Measurements from ENCODE around the gene ZDHHC20. TPM values are rescaled to one million over a fixed set of nuclear protein-coding genes. Genes with fewer than 3 reads are reported as not detected.

The ZDHHC20 gene
- total RNA-seq, 1 donor from 2014 or later, result 175 TPM

DNA sequence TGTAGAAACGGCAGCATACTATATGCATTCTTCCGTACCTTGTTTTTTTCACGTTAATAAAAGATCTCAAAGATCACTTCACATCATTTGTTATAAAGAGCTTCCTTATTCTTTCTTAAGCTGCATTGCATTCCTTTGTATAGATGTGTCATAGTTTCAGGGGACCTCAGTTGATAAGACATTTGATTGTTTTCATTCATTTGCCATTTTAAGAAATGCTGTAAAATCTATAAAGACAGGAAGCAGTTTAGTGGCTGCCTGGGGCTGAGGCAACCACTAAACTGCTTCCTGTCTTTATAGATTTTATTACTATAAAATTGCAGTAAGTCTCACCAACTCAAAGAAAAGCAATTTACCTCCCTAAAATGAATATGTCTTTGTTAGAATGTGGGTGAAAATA lies 59.4 kb downstream of the ZDHHC20 start:
- H3K4me3 ChIP-seq, result no peak overlapping the region
- TF ChIP-seq CTCF (IDR thresholded peaks at IDR 0.05), result no peak
- no peak for TF ChIP-seq EZH2phosphoT487 (IDR thresholded peaks at IDR 0.05)
- TF ChIP-seq EZH2 (IDR thresholded peaks at IDR 0.05), result no peak
- DNase-seq (ENCODE audit: low spot score), result no peak
- no peak overlapping the region for H3K9ac ChIP-seq
- no peaks in the 10 kb centered on the region for H3K27me3 ChIP-seq
- Mint-ChIP-seq H3K27me3 (ENCODE audit: insufficient read depth, low read depth) (peaks cover 2% of the 10 kb centered on the region), H3K27ac (no peak overlapping the region), H3K36me3 (peaks cover 19% of the 10 kb centered on the region), H3K4me3 (no peak overlapping the region), H3K4me1 (no peaks in the 10 kb centered on the region), H3K9me3 (no peaks in the 10 kb centered on the region)
- no peaks in the 10 kb centered on the region for H3K79me2 ChIP-seq (ENCODE audit: low read depth)
- H3K4me2 ChIP-seq, result no peak overlapping the region
- peaks cover 5% of the 10 kb centered on the region for H3K36me3 ChIP-seq
- no peaks in the 10 kb centered on the region for H4K20me1 ChIP-seq (ENCODE audit: low read depth)
- H3K27ac ChIP-seq, result no peak overlapping the region
- H3K9me3 ChIP-seq (ENCODE audit: low read depth), result no peaks in the 10 kb centered on the region
- H2AFZ ChIP-seq (replicated peaks), result no peak overlapping the region
- H3K4me1 ChIP-seq, result no peaks in the 10 kb centered on the region
- H3F3A ChIP-seq (ENCODE audit: low read depth), result no peaks in the 10 kb centered on the region

GRCh38 chr13:21395953-21396352 lies 63.1 kb downstream of the ZDHHC20 start:
- H4K20me1 ChIP-seq (ENCODE audit: low read depth), result no peaks in the 10 kb centered on the region
- H3K4me3 ChIP-seq, result no peak overlapping the region
- no peaks in the 10 kb centered on the region for H3K27me3 ChIP-seq
- H3K79me2 ChIP-seq (ENCODE audit: low read depth), result no peaks in the 10 kb centered on the region
- Mint-ChIP-seq H3K9me3 (no peaks in the 10 kb centered on the region), H3K4me1 (no peaks in the 10 kb centered on the region), H3K36me3 (peaks cover 13% of the 10 kb centered on the region), H3K4me3 (no peak overlapping the region), H3K27ac (no peak overlapping the region), H3K27me3 (ENCODE audit: insufficient read depth, low read depth) (peaks cover 2% of the 10 kb centered on the region)
- H3K9ac ChIP-seq, result no peak overlapping the region
- no peaks in the 10 kb centered on the region for H3F3A ChIP-seq (ENCODE audit: low read depth)
- H3K36me3 ChIP-seq, result no peaks in the 10 kb centered on the region
- H3K4me1 ChIP-seq, result no peaks in the 10 kb centered on the region
- H3K27ac ChIP-seq, result no peak overlapping the region
- H2AFZ ChIP-seq (replicated peaks), result no peak overlapping the region
- no peaks in the 10 kb centered on the region for H3K9me3 ChIP-seq (ENCODE audit: low read depth)
- H3K4me2 ChIP-seq, result no peak overlapping the region
- no peak for TF ChIP-seq EZH2 (IDR thresholded peaks at IDR 0.05)
- no peak for TF ChIP-seq CTCF (IDR thresholded peaks at IDR 0.05)
- TF ChIP-seq EZH2phosphoT487 (IDR thresholded peaks at IDR 0.05), result no peak
- no peak for DNase-seq (ENCODE audit: low spot score)

GRCh38 chr13:21389124-21389523 lies 70.0 kb downstream of the ZDHHC20 start:
- no peaks in the 10 kb centered on the region for H3K79me2 ChIP-seq (ENCODE audit: low read depth)
- H3F3A ChIP-seq (ENCODE audit: low read depth), result no peaks in the 10 kb centered on the region
- no peak overlapping the region for H3K4me3 ChIP-seq
- H4K20me1 ChIP-seq (ENCODE audit: low read depth), result no peaks in the 10 kb centered on the region
- Mint-ChIP-seq H3K36me3 (peaks cover 31% of the 10 kb centered on the region), H3K4me3 (no peak overlapping the region), H3K27ac (no peak overlapping the region), H3K27me3 (ENCODE audit: insufficient read depth, low read depth) (peaks cover 2% of the 10 kb centered on the region), H3K4me1 (no peaks in the 10 kb centered on the region), H3K9me3 (peaks cover 10% of the 10 kb centered on the region)
- TF ChIP-seq EZH2 (IDR thresholded peaks at IDR 0.05) (no peak), EZH2phosphoT487 (IDR thresholded peaks at IDR 0.05) (no peak), CTCF (IDR thresholded peaks at IDR 0.05) (no peak)
- DNase-seq (ENCODE audit: low spot score), result no peak
- H2AFZ ChIP-seq (replicated peaks), result no peak overlapping the region
- no peaks in the 10 kb centered on the region for H3K27me3 ChIP-seq
- no peak overlapping the region for H3K27ac ChIP-seq
- no peak overlapping the region for H3K4me2 ChIP-seq
- H3K9me3 ChIP-seq (ENCODE audit: low read depth), result no peaks in the 10 kb centered on the region
- no peak overlapping the region for H3K9ac ChIP-seq
- peaks cover 16% of the 10 kb centered on the region for H3K36me3 ChIP-seq
- H3K4me1 ChIP-seq, result no peaks in the 10 kb centered on the region

Data from neural progenitor cell (in vitro differentiated cells).